IPS-18c (cell line): ENCODE measurements around the gene LRP8.

Experiments
- H3K4me3 ChIP-seq: 2 replicates; pipeline ENCODE4 v1.7.0; 2013; ENCODE audit warnings: low read depth, mild to moderate bottlenecking, low read length, moderate library complexity; ENCODE audit not compliant: insufficient read depth
- H3K9me3 ChIP-seq: one replicate; pipeline ENCODE4 v1.6.1; 2013; ENCODE audit warnings: mild to moderate bottlenecking, low read length, moderate library complexity; ENCODE audit not compliant: control insufficient read depth, insufficient read depth

LRP8 gene

GRCh38 chr1:53303726-53304515, 23.9 kb downstream of the LRP8 start:
- Histone ChIP-seq H3K9me3 (no peaks in the 10 kb centered on the region), H3K4me3 (no peak overlapping the region)

GRCh38 chr1:53303243-53303642, 24.6 kb downstream of the LRP8 start:
- Histone ChIP-seq H3K4me3 (no peak overlapping the region), H3K9me3 (no peaks in the 10 kb centered on the region)

GRCh38 chr1:53299233-53299632, 28.6 kb downstream of the LRP8 start:
- Histone ChIP-seq H3K9me3 (no peaks in the 10 kb centered on the region), H3K4me3 (no peak overlapping the region)

- no peak overlapping the region for H3K4me3 ChIP-seq
Measured at GRCh38 chr1:53298045-53298637, 29.7 kb downstream of the LRP8 start.

GRCh38 chr1:53297195-53297594, 30.7 kb downstream of the LRP8 start:
- H3K4me3 ChIP-seq, result no peak overlapping the region
- no peaks in the 10 kb centered on the region for H3K9me3 ChIP-seq

More at GRCh38 chr1:53298045-53298637, 29.7 kb downstream of the LRP8 start:
- no peaks in the 10 kb centered on the region for H3K9me3 ChIP-seq

GRCh38 chr1:53296117-53296749, 31.6 kb downstream of the LRP8 start:
- Histone ChIP-seq H3K4me3 (no peak overlapping the region), H3K9me3 (no peaks in the 10 kb centered on the region)

- H3K9me3 ChIP-seq, result no peaks in the 10 kb centered on the region
Measured at GRCh38 chr1:53295726-53296116, 32.1 kb downstream of the LRP8 start.

GRCh38 chr1:53295295-53295694, 32.6 kb downstream of the LRP8 start:
- Histone ChIP-seq H3K9me3 (no peaks in the 10 kb centered on the region), H3K4me3 (no peak overlapping the region)

More at GRCh38 chr1:53295726-53296116, 32.1 kb downstream of the LRP8 start:
- no peak overlapping the region for H3K4me3 ChIP-seq

GRCh38 chr1:53294567-53294966, 33.3 kb downstream of the LRP8 start:
- Histone ChIP-seq H3K9me3 (no peaks in the 10 kb centered on the region), H3K4me3 (no peak overlapping the region)

GRCh38 chr1:53294061-53294460, 33.8 kb downstream of the LRP8 start:
- no peaks in the 10 kb centered on the region for H3K9me3 ChIP-seq
- no peak overlapping the region for H3K4me3 ChIP-seq

- no peaks in the 10 kb centered on the region for H3K9me3 ChIP-seq
Measured at GRCh38 chr1:53293123-53293522, 34.7 kb downstream of the LRP8 start.

GRCh38 chr1:53292690-53293089, 35.2 kb downstream of the LRP8 start:
- H3K9me3 ChIP-seq, result no peaks in the 10 kb centered on the region
- no peak overlapping the region for H3K4me3 ChIP-seq

More at GRCh38 chr1:53293123-53293522, 34.7 kb downstream of the LRP8 start:
- no peak overlapping the region for H3K4me3 ChIP-seq

- Histone ChIP-seq H3K9me3 (no peaks in the 10 kb centered on the region), H3K4me3 (no peak overlapping the region)
Measured at GRCh38 chr1:53291574-53291973, 36.3 kb downstream of the LRP8 start.

GRCh38 chr1:53288790-53289429, 39.0 kb downstream of the LRP8 start:
- H3K4me3 ChIP-seq, result no peak overlapping the region

GRCh38 chr1:53288002-53288789, 39.7 kb downstream of the LRP8 start:
- Histone ChIP-seq H3K9me3 (no peaks in the 10 kb centered on the region), H3K4me3 (no peak overlapping the region)

More at GRCh38 chr1:53288790-53289429, 39.0 kb downstream of the LRP8 start:
- no peaks in the 10 kb centered on the region for H3K9me3 ChIP-seq

GRCh38 chr1:53286955-53287354, 40.9 kb downstream of the LRP8 start:
- Histone ChIP-seq H3K4me3 (no peak overlapping the region), H3K9me3 (no peaks in the 10 kb centered on the region)
